ENCODE measurements around the gene TLE3.

TLE3 gene

DNA sequence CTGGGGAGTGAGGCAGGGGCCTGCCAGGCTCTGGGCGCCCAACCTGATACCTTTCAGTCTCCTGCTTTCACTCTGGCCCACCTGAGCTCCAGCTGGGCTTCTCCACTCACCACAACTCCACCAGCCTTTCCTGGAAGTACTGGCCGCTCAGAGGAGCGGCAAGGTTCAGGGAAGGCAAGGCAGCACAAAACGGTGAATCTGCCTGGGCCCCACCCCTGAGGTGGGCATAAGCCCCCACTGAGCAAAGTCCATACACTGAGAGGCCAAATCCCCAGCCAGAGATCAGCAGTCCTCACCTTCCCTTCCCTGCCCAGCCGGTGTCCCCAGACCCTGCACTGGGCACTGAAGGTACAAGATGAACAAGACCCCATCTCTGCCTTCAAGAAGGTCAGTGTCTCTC, 70.7 kb downstream of the TLE3 start:
- no peak for DNase-seq
- 94% methylated on average over 3 of the region's 5 CpGs for WGBS (ENCODE audit: insufficient coverage)
- Histone ChIP-seq H3K4me1 (ENCODE audit: control extremely low read depth in 1 of 4, control insufficient read depth in 4 of 4, insufficient read depth in 4 of 4, low read length in 3 of 4) (peaks cover 0 to 6% (median 0%) of the 10 kb centered on the region in 4 experiments), H3K27me3 (replicated peaks in 2 of 5; ENCODE audit: control insufficient read depth in 4 of 5, insufficient read depth in 5 of 5, low read length in 4 of 5) (peaks cover 0 to 4% (median 0%) of the 10 kb centered on the region in 5 experiments), H3K27ac (ENCODE audit: insufficient read depth in 1 of 2, low read depth in 1 of 2, low read length in 2 of 2, poor library complexity in 1 of 2, severe bottlenecking in 2 of 2) (no peak overlapping the region), H3K4me3 (ENCODE audit: control insufficient read depth in 1 of 7, extremely low read depth in 1 of 7, insufficient read depth in 4 of 7, low read depth in 2 of 7, low read length in 6 of 7) (no peak overlapping the region), H3K36me3 (ENCODE audit: control insufficient read depth in 4 of 4, insufficient read depth in 4 of 4, low read length in 3 of 4) (no peaks in the 10 kb centered on the region), H3K9me3 (ENCODE audit: control extremely low read depth in 1 of 5, control insufficient read depth in 4 of 5, insufficient read depth in 2 of 5, low read depth in 1 of 5, low read length in 4 of 5) (no peaks in the 10 kb centered on the region)
- POLR2A ChIA-PET, result no interaction called here
- CTCF ChIA-PET, result no interaction called here

DNA sequence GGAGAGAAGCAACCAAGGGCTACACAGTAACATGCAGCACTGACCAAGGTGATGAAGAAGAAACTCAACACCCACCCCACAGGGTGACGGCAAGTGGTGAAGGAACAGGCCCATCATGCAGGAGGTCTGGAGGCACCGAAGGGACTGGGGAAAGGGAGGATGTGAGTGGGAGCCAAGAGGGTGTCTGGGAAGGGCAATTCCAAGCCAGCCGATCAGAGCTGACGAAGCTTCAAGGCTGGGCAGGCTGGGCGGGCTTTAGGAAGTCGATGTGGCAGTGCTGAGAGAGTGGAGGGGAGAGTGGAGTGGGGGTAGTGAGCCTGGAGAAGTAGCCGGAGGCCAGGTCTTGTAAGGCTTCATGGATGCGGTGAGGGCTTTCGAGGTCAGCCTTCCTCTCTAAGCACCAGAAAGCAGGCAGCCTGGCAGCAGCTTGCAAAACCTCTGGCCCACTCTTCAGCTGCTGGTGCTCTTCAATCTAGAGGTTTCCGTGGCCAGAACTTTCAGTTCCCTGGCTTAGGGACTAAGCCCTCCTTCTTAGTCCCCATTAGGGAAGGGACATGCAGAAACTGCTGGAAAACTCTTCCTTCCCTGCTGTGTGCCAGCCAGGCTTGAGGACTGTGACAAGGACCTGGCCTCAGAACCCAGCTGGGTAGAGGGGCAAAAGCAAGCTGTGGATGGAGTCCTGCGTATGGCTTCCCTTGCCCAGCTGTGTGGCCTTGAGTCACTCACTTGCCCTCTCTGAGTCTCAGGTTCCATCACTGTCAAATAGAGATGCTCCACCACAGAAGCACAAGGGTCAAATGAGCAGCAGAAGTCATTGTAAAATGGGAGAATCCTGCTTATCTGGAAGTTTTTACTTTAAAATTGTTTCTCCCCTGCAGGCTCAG, 72.1 kb downstream of the TLE3 start:
- ChIA-PET CTCF (interaction anchor here (1.3 kb wide), 1 partner anchor 280 kb away, joined by 3 read pairs; no protein-coding TSS in a partner anchor), POLR2A (no interaction called here)
- DNase-seq, result no peak
- H3K4me3 ChIP-seq (ENCODE audit: control insufficient read depth in 1 of 7, extremely low read depth in 1 of 7, insufficient read depth in 4 of 7, low read depth in 2 of 7, low read length in 6 of 7), result no peak overlapping the region
- H3K9me3 ChIP-seq (ENCODE audit: control extremely low read depth in 1 of 5, control insufficient read depth in 4 of 5, insufficient read depth in 2 of 5, low read depth in 1 of 5, low read length in 4 of 5), result no peaks in the 10 kb centered on the region
- WGBS (ENCODE audit: insufficient coverage), result 93% methylated on average over 9 of the region's 11 CpGs
- no peaks in the 10 kb centered on the region for H3K36me3 ChIP-seq (ENCODE audit: control insufficient read depth in 4 of 4, insufficient read depth in 4 of 4, low read length in 3 of 4)
- H3K4me1 ChIP-seq (ENCODE audit: control extremely low read depth in 1 of 4, control insufficient read depth in 4 of 4, insufficient read depth in 4 of 4, low read length in 3 of 4), result peaks cover 0 to 6% (median 0%) of the 10 kb centered on the region in 4 experiments
- no peak overlapping the region for H3K27ac ChIP-seq (ENCODE audit: insufficient read depth in 1 of 2, low read depth in 1 of 2, low read length in 2 of 2, poor library complexity in 1 of 2, severe bottlenecking in 2 of 2)
- peaks cover 0 to 4% (median 0%) of the 10 kb centered on the region in 5 experiments for H3K27me3 ChIP-seq (replicated peaks in 2 of 5; ENCODE audit: control insufficient read depth in 4 of 5, insufficient read depth in 5 of 5, low read length in 4 of 5)

DNA sequence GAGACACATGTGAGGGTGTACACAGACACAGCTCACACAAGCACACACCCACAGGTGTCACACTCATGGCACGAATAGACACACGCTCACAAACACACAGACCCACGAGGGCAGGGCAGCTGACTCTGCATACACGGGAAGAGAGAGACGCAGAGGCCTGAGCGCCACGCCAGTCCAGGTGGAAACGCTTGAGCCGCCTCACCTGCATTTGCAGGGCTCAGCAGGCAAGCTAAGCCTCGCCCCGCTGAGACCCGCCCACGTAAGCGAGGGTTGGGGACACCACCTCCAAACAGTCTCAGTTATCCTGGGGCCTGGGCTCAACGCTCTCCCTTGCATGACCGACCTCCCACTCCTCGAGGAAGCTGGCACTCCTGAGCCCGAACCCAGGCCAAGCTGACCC, 73.2 kb downstream of the TLE3 start:
- no peak for DNase-seq
- Histone ChIP-seq H3K36me3 (ENCODE audit: control insufficient read depth in 4 of 4, insufficient read depth in 4 of 4, low read length in 3 of 4) (no peaks in the 10 kb centered on the region), H3K4me1 (ENCODE audit: control extremely low read depth in 1 of 4, control insufficient read depth in 4 of 4, insufficient read depth in 4 of 4, low read length in 3 of 4) (peaks cover 0 to 6% (median 0%) of the 10 kb centered on the region in 4 experiments), H3K27me3 (replicated peaks in 2 of 5; ENCODE audit: control insufficient read depth in 4 of 5, insufficient read depth in 5 of 5, low read length in 4 of 5) (peaks cover 0 to 4% (median 0%) of the 10 kb centered on the region in 5 experiments), H3K9me3 (ENCODE audit: control extremely low read depth in 1 of 5, control insufficient read depth in 4 of 5, insufficient read depth in 2 of 5, low read depth in 1 of 5, low read length in 4 of 5) (no peaks in the 10 kb centered on the region), H3K4me3 (ENCODE audit: control insufficient read depth in 1 of 7, extremely low read depth in 1 of 7, insufficient read depth in 4 of 7, low read depth in 2 of 7, low read length in 6 of 7) (no peak overlapping the region), H3K27ac (ENCODE audit: insufficient read depth in 1 of 2, low read depth in 1 of 2, low read length in 2 of 2, poor library complexity in 1 of 2, severe bottlenecking in 2 of 2) (no peak overlapping the region)
- 94% methylated on average over 16 of the region's 18 CpGs for WGBS (ENCODE audit: insufficient coverage)
- POLR2A ChIA-PET, result no interaction called here
- CTCF ChIA-PET, result interaction anchor here (1.3 kb wide), 1 partner anchor 279 kb away, joined by 3 read pairs; no protein-coding TSS in a partner anchor

DNA sequence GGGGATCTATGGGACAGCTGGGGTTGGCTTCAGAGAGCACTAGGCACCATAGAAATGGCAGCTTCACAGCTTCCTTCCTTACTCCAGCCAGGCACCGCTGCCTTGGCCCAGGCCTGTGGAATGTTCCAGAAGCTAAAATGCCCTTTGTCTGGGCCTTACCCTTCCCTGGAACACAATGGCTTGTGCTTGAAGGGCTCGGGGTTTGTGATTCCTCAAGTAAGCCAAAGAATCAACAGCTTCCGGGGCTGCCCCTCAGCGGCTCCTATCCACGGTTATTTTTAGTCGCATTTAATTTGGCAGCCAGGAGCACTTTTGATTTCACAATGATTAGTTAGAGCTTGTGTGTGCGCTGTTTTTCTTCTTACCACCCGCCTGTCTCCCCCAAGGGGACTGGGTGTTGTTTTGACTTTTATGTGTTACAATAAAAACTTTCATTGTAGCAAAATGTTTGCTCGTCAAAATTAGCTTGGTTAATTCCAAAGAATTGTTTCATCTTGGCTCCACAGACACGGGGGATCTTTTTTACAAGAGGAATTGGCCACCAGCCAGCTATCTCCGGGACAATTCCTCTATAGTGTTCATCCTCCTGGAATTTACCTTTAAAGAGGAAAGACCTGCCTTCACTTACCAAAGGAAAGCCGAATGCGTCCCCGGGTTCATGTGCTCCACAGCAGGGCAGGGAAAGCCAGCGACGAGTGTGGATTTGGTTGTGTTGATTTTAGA, 73.8 kb downstream of the TLE3 start:
- ChIA-PET POLR2A (no interaction called here), CTCF (interaction anchor here (0.9 kb wide), 1 partner anchor 20 kb away, joined by 3 read pairs; no protein-coding TSS in a partner anchor)
- Histone ChIP-seq H3K9me3 (ENCODE audit: control extremely low read depth in 1 of 5, control insufficient read depth in 4 of 5, insufficient read depth in 2 of 5, low read depth in 1 of 5, low read length in 4 of 5) (no peaks in the 10 kb centered on the region), H3K27me3 (replicated peaks in 2 of 5; ENCODE audit: control insufficient read depth in 4 of 5, insufficient read depth in 5 of 5, low read length in 4 of 5) (peaks cover 0 to 4% (median 0%) of the 10 kb centered on the region in 5 experiments), H3K27ac (ENCODE audit: insufficient read depth in 1 of 2, low read depth in 1 of 2, low read length in 2 of 2, poor library complexity in 1 of 2, severe bottlenecking in 2 of 2) (no peak overlapping the region), H3K4me1 (ENCODE audit: control extremely low read depth in 1 of 4, control insufficient read depth in 4 of 4, insufficient read depth in 4 of 4, low read length in 3 of 4) (peaks cover 0 to 6% (median 0%) of the 10 kb centered on the region in 4 experiments), H3K36me3 (ENCODE audit: control insufficient read depth in 4 of 4, insufficient read depth in 4 of 4, low read length in 3 of 4) (no peaks in the 10 kb centered on the region), H3K4me3 (ENCODE audit: control insufficient read depth in 1 of 7, extremely low read depth in 1 of 7, insufficient read depth in 4 of 7, low read depth in 2 of 7, low read length in 6 of 7) (no peak overlapping the region)
- no peak for DNase-seq
- WGBS (ENCODE audit: insufficient coverage), result 97% methylated on average over 11 of the region's 16 CpGs

DNA sequence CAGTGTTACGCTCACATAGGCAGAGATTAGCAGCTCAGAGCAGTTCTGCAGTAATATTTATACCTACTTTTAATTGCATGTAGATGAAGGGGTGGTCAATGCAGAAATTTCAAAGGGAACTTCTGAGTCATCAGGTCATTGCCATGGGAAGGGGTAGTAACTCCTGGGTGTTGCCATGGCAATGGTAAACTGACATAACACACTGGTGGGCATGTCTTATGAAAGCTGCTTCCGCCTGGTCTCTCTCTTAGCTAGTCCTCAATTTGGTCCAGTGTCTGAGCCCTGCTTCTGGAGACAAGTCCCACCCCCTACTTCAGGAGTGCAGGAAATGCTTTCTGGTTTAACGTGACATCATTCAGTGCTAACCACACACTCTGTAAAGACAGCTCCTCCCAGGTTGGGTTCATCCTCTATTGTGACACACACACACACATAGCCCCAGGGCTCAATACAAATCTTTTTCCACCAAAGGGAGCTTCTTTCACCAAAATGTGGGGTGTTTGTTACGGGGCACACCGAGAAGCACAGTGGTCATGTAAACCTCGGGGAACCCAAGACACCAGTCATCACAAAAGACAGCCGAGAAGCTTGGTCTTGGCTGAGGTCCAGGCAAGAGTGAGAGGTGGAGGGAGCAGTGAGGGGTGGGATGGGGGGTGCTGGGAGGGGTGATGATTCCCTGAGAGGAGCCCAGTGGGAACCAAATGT, 74.5 kb downstream of the TLE3 start:
- Histone ChIP-seq H3K9me3 (ENCODE audit: control extremely low read depth in 1 of 5, control insufficient read depth in 4 of 5, insufficient read depth in 2 of 5, low read depth in 1 of 5, low read length in 4 of 5) (no peaks in the 10 kb centered on the region), H3K36me3 (ENCODE audit: control insufficient read depth in 4 of 4, insufficient read depth in 4 of 4, low read length in 3 of 4) (no peaks in the 10 kb centered on the region), H3K27me3 (replicated peaks in 2 of 5; ENCODE audit: control insufficient read depth in 4 of 5, insufficient read depth in 5 of 5, low read length in 4 of 5) (peaks cover 0 to 4% (median 0%) of the 10 kb centered on the region in 5 experiments), H3K4me1 (ENCODE audit: control extremely low read depth in 1 of 4, control insufficient read depth in 4 of 4, insufficient read depth in 4 of 4, low read length in 3 of 4) (peaks cover 0 to 6% (median 0%) of the 10 kb centered on the region in 4 experiments), H3K27ac (ENCODE audit: insufficient read depth in 1 of 2, low read depth in 1 of 2, low read length in 2 of 2, poor library complexity in 1 of 2, severe bottlenecking in 2 of 2) (no peak overlapping the region), H3K4me3 (ENCODE audit: control insufficient read depth in 1 of 7, extremely low read depth in 1 of 7, insufficient read depth in 4 of 7, low read depth in 2 of 7, low read length in 6 of 7) (no peak overlapping the region)
- WGBS (ENCODE audit: insufficient coverage), result 73% methylated on average over 4 of the region's 7 CpGs
- CTCF ChIA-PET, result interaction anchor here (0.9 kb wide), 1 partner anchor 19 kb away, joined by 3 read pairs; no protein-coding TSS in a partner anchor
- DNase-seq, result peak; percentile 65 to 93 (median 88)
- POLR2A ChIA-PET, result no interaction called here

DNA sequence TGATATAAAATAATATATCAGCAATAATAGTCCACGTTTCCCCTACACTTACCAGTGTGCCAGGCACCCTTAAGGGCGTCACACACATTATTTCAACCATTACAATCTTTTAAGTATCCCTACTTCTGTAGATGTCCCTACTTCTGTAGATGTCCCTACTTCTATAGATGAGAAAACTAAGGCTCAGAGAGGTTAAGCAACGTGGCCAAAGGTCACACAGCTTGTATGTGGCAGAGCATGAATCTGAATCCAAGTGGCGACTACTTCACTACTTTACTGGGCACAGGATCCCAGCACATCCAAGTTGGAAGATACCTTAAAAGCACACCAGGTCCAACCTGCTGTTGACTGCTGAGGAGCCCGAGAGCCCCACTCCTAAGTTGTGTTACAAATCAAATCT, 77.5 kb downstream of the TLE3 start:
- no peak overlapping the region for H3K27ac ChIP-seq (ENCODE audit: insufficient read depth in 1 of 2, low read depth in 1 of 2, low read length in 2 of 2, poor library complexity in 1 of 2, severe bottlenecking in 2 of 2)
- WGBS (ENCODE audit: insufficient coverage), result 93% methylated on average over 4 of the region's 5 CpGs
- no peak for DNase-seq
- no peak overlapping the region for H3K4me3 ChIP-seq (ENCODE audit: control insufficient read depth in 1 of 7, extremely low read depth in 1 of 7, insufficient read depth in 4 of 7, low read depth in 2 of 7, low read length in 6 of 7)
- peaks cover 0 to 7% (median 0%) of the 10 kb centered on the region in 5 experiments for H3K9me3 ChIP-seq (ENCODE audit: control extremely low read depth in 1 of 5, control insufficient read depth in 4 of 5, insufficient read depth in 2 of 5, low read depth in 1 of 5, low read length in 4 of 5)
- H3K4me1 ChIP-seq (ENCODE audit: control extremely low read depth in 1 of 4, control insufficient read depth in 4 of 4, insufficient read depth in 4 of 4, low read length in 3 of 4), result peaks cover 0 to 8% (median 7%) of the 10 kb centered on the region in 4 experiments
- POLR2A ChIA-PET, result no interaction called here
- CTCF ChIA-PET, result no interaction called here
- H3K36me3 ChIP-seq (ENCODE audit: control insufficient read depth in 4 of 4, insufficient read depth in 4 of 4, low read length in 3 of 4), result no peaks in the 10 kb centered on the region
- H3K27me3 ChIP-seq (replicated peaks in 2 of 5; ENCODE audit: control insufficient read depth in 4 of 5, insufficient read depth in 5 of 5, low read length in 4 of 5), result peaks cover 0 to 4% (median 0%) of the 10 kb centered on the region in 5 experiments

All from common myeloid progenitor, CD34-positive (primary cell).